ENCODE measurements around the gene GABRR1. TPM values are rescaled to one million over a fixed set of nuclear protein-coding genes. Genes with fewer than 3 reads are reported as not detected.

The GABRR1 gene
- total RNA-seq, 1 donor from 2014 or later: not detected

DNA sequence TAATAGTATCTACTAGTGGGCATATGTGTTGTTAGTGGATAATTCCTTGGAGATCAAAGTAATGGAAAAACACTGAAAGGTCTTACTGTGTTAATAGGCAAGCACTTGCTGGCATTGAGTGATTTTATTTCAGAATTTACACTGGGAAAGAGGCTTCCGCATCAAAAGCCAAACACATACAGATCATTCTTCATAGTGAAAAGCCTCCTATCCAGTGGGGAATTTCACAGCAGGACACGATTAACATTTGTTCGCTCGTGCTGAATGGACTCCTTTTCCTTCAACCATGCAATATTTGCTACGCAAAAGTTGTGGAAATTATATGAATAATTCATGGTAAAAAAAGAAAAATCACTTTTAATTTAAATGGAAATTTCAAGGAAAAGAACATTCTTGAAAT lies 26.4 kb downstream of the GABRR1 start:
- CTCF ChIA-PET: no interaction called here
- no peaks in the 10 kb centered on the region for H3K4me1 Mint-ChIP-seq
- peaks cover 13% of the 10 kb centered on the region for H3K9me3 Mint-ChIP-seq
- no peak overlapping the region for H3K27ac Mint-ChIP-seq
- ATAC-seq (ENCODE audit: low read depth) (no peak), DNase-seq (no peak)
- POLR2A ChIA-PET: no interaction called here
- H3K36me3 Mint-ChIP-seq (ENCODE audit: low read depth): no peaks in the 10 kb centered on the region
- no peak overlapping the region for H3K4me3 Mint-ChIP-seq
- intact Hi-C loops (cut with micrococcal nuclease): no loop called here
- TF ChIP-seq, protein P1, sequence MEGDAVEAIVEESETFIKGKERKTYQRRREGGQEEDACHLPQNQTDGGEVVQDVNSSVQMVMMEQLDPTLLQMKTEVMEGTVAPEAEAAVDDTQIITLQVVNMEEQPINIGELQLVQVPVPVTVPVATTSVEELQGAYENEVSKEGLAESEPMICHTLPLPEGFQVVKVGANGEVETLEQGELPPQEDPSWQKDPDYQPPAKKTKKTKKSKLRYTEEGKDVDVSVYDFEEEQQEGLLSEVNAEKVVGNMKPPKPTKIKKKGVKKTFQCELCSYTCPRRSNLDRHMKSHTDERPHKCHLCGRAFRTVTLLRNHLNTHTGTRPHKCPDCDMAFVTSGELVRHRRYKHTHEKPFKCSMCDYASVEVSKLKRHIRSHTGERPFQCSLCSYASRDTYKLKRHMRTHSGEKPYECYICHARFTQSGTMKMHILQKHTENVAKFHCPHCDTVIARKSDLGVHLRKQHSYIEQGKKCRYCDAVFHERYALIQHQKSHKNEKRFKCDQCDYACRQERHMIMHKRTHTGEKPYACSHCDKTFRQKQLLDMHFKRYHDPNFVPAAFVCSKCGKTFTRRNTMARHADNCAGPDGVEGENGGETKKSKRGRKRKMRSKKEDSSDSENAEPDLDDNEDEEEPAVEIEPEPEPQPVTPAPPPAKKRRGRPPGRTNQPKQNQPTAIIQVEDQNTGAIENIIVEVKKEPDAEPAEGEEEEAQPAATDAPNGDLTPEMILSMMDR (IDR thresholded peaks at IDR 0.05): no peak
- peaks cover 12% of the 10 kb centered on the region for H3K27me3 Mint-ChIP-seq

DNA sequence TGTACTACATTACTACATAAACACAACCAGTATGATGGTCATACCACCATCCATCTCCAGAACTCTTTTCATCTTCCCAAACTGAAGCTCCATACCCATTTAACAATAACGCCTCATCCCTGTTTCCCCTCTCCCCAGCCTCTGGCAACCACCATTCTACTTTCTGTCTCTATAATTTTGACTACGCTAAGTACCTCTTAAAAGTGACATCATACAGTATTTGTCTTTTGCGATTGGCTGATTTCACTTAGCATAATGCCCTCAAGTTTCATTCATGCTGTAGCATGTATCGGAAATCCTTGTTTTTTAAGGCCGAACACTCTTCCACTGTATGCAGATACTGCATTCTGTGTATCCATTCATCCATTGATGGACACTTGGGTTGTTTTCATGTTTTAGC lies 29.7 kb downstream of the GABRR1 start:
- H3K4me1 Mint-ChIP-seq: no peaks in the 10 kb centered on the region
- no peaks in the 10 kb centered on the region for H3K9me3 Mint-ChIP-seq
- no peak overlapping the region for H3K4me3 Mint-ChIP-seq
- no peaks in the 10 kb centered on the region for H3K36me3 Mint-ChIP-seq (ENCODE audit: low read depth)
- ATAC-seq (ENCODE audit: low read depth) (no peak), DNase-seq (no peak)
- intact Hi-C loops (cut with micrococcal nuclease): no loop called here
- H3K27ac Mint-ChIP-seq: no peak overlapping the region
- CTCF ChIA-PET: no interaction called here
- peaks cover 12% of the 10 kb centered on the region for H3K27me3 Mint-ChIP-seq
- POLR2A ChIA-PET: no interaction called here
- TF ChIP-seq, protein P1 (IDR thresholded peaks at IDR 0.05): no peak

DNA sequence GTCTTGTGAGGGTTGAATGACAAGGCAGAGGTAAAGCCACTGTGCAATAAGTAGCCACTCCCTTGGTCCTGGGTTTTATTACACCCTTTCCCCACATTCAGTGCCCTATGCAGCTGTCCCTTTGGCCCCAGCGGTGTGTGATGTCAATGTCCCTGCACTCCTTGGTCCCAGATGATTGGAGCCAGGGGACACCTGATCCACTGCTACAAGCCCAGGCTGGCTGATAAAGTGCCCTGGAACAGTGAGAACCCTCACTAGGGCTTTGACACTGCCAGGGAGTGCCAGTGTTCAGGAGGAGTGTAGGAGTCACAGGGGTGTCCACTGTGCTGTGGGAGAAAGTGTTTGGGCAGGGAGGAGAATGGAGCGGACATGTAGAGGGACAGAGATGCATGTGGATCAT lies 30.4 kb downstream of the GABRR1 start:
- no peak for DNase-seq
- Mint-ChIP-seq H3K36me3 (ENCODE audit: low read depth) (no peaks in the 10 kb centered on the region), H3K4me1 (no peaks in the 10 kb centered on the region), H3K4me3 (no peak overlapping the region), H3K9me3 (no peaks in the 10 kb centered on the region), H3K27me3 (peaks cover 13% of the 10 kb centered on the region), H3K27ac (no peak overlapping the region)
- ATAC-seq (ENCODE audit: low read depth): no peak
- intact Hi-C loops (cut with micrococcal nuclease): no loop called here
- ChIA-PET CTCF (no interaction called here), POLR2A (no interaction called here)
- TF ChIP-seq, protein P1 (IDR thresholded peaks at IDR 0.05): no peak

DNA sequence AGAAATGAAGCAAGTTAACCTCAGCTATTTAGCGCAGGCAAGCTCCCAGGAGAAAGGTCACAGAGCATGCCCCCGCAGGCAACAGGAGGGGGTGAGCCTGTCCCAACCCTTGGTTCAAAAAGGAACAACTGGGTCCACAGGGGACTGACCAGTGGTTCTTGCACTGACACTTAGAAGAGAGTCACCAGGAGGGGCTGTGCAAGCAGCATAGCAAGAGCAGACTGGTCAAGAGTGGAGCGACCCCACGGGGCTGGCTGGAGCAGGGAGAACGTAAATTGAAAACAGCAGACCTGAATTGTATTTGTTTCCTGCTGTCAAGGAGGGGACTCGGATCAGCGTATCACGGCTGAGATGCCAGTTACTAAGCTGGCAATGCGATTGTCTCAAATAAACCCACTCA lies 32.8 kb downstream of the GABRR1 start:
- POLR2A ChIA-PET: no interaction called here

DNA sequence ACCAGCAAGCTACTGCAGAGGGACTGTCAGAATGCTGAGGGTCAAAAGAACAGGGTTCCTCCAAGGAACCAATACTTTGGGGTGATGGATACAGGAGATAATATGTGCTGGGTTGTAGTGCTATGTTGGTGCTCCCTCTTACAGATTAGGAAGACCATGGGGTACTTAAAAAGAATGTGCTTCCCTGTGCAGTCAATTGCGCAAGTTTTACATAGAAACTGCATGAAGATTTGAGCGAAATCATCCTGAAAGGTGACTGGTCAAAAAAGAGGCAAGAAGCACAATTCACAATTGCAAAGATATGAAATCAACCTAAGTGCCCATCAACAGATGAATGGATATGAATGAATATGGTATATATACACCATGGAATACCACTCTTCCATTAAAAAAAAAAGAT lies 33.9 kb downstream of the GABRR1 start:
- TF ChIP-seq, protein P1 (IDR thresholded peaks at IDR 0.05): no peak
- ChIA-PET CTCF (no interaction called here), POLR2A (no interaction called here)
- Mint-ChIP-seq H3K27ac (no peak overlapping the region), H3K36me3 (ENCODE audit: low read depth) (no peaks in the 10 kb centered on the region), H3K9me3 (no peaks in the 10 kb centered on the region), H3K27me3 (peaks cover 5% of the 10 kb centered on the region), H3K4me3 (no peak overlapping the region), H3K4me1 (no peaks in the 10 kb centered on the region)
- intact Hi-C loops (cut with micrococcal nuclease): no loop called here
- DNase-seq (no peak), ATAC-seq (ENCODE audit: low read depth) (no peak)

More for the DNA sequence above, 32.8 kb downstream of the GABRR1 start:
- Mint-ChIP-seq H3K36me3 (ENCODE audit: low read depth) (no peaks in the 10 kb centered on the region), H3K4me1 (no peaks in the 10 kb centered on the region), H3K9me3 (no peaks in the 10 kb centered on the region), H3K4me3 (no peak overlapping the region), H3K27me3 (peaks cover 12% of the 10 kb centered on the region), H3K27ac (no peak overlapping the region)
- intact Hi-C loops (cut with micrococcal nuclease): no loop called here
- TF ChIP-seq, protein P1 (IDR thresholded peaks at IDR 0.05): no peak
- CTCF ChIA-PET: no interaction called here
- ATAC-seq (ENCODE audit: low read depth) (no peak), DNase-seq (no peak)

Data from activated B cell treated with CpG ODN at 0.5 μM for 24 hours (primary cell).